Inflammatory macrophage (primary cell): ENCODE data around the gene UBTF.

ENCODE experiments used
- DNase-seq, 2 donors: peaks; one replicate each; pipeline ENCODE4 v3.0.0-alpha.2; 2020 to 2022

UBTF gene

GRCh38 chr17:44170135-44170498, 49.4 kb downstream of the UBTF start:
- DNase-seq, result no peak

- no peak for DNase-seq
Observed at GRCh38 chr17:44167181-44167861, 52.2 kb downstream of the UBTF start.

GRCh38 chr17:44164476-44164875, 55.0 kb downstream of the UBTF start:
- no peak for DNase-seq

- no peak for DNase-seq
Observed at GRCh38 chr17:44159519-44160210, 59.8 kb downstream of the UBTF start.

GRCh38 chr17:44155488-44155887, 64.0 kb downstream of the UBTF start:
- no peak for DNase-seq
